Measurements from ENCODE around the gene AREG. TPM values are rescaled to one million over a fixed set of nuclear protein-coding genes. Genes with fewer than 3 reads are reported as not detected.

The AREG gene
- polyA plus RNA-seq, 2 of the 4 experiments (the other 2 are of a cell fraction) = 52.2 to 187 TPM

GRCh38 chr4:74447636-74448233 lies 2.8 kb downstream of the AREG start:
- FAIRE-seq = no peak
- H3K4me3 ChIP-seq = peak overlapping the region; percentile 86

DNA sequence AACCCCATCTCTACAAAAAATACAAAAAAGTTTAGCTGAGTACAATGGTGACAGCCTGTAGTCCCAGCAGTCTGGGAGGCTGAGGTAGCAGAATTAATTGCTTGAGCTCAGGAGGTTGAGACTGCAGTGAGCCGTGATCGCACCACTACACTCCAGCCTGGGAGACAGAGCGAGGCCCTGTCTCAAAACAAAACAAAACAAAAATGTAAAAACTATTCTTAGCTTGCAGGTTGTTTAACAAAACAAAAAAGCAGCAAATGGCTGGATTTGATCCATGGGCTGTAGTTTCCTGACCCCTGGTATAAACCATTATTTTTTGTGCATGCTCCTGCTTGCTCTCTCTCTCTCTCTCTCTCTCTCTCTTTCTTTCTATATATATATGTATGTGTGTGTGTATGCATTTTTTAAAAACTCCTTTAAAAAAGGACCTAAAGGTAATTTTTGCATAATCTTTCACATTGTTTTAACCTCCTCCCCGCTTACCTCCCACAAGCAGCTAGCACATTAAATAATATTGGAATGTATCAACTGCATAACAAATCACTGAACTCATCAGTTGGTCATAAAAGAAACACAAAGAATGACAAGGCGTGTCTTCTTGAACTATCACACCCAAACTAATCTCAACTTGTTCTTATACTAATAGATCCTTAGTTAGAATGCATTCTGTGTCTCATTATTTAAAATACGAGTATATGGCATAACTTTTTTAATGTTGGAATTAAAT lies 4.8 kb downstream of the AREG start:
- CTCF ChIA-PET = interaction anchor here (0.7 to 2.7 kb wide), 6 partner anchors 14 to 138 kb away, joined by 3 to 13 read pairs (median 4); no protein-coding TSS in a partner anchor
- Histone ChIP-seq H3K4me1 (peaks cover 57% of the 10 kb centered on the region), H3K27ac (peak overlapping the region; percentile 74 to 87), H3K4me2 (peak overlapping the region; percentile 87), H3K9me3 (no peaks in the 10 kb centered on the region), H3K4me3 (peak overlapping the region; percentile 86)
- WGBS (ENCODE audit: missing lambda C conversion rate) = 1% methylated on average over 6 of the region's 6 CpGs
- TF ChIP-seq NFE2L2 (conservative IDR thresholded peaks at IDR 0.05; ENCODE audit: low read length) (no peak), MAX (IDR thresholded peaks at IDR 0.05) (peak; percentile 32; the same call in 1 of the 2 replicates)
- FAIRE-seq (no peak), DNase-seq (ENCODE audit: low read depth in 1 of 2, low spot score in 1 of 2) (peak in 1 of 2 experiments; percentile 45), ATAC-seq (peak in 1 of 2 experiments; percentile 14; a peak in 1 of 6 replicates)
- POLR2A ChIA-PET = interaction anchor here (0.6 to 1.5 kb wide), 2 partner anchors 72 to 173 kb away, joined by 3 to 6 read pairs; no protein-coding TSS in a partner anchor

More at GRCh38 chr4:74447636-74448233, 2.8 kb downstream of the AREG start:
- TF ChIP-seq CEBPB (IDR thresholded peaks at IDR 0.05) = peak; percentile 62 to 66; a peak in 2 of 4 replicates
- TF ChIP-seq EP300 (IDR thresholded peaks at IDR 0.05) = no peak
- TF ChIP-seq MAFK (IDR thresholded peaks at IDR 0.05; ENCODE audit: partially characterized antibody) = peak; percentile 49
- no peak for TF ChIP-seq ZSCAN20 (CRISPR knock-in tag; IDR thresholded peaks at IDR 0.05)
- DNase-seq (ENCODE audit: low read depth in 1 of 2, low spot score in 1 of 2) (no peak), ATAC-seq (no peak)
- Histone ChIP-seq H3K4me2 (peak overlapping the region; percentile 87), H3K4me1 (peaks cover 39% of the 10 kb centered on the region), H3K9me3 (no peaks in the 10 kb centered on the region), H3K27ac (peak overlapping the region; percentile 87 to 91)
- ChIA-PET POLR2A (no interaction called here), CTCF (interaction anchor here (0.6 to 1.8 kb wide), 5 partner anchors 8 to 178 kb away, joined by 3 to 6 read pairs (median 4); no protein-coding TSS in a partner anchor)
- WGBS (ENCODE audit: missing lambda C conversion rate) = 9% methylated on average over 5 of the region's 5 CpGs

DNA sequence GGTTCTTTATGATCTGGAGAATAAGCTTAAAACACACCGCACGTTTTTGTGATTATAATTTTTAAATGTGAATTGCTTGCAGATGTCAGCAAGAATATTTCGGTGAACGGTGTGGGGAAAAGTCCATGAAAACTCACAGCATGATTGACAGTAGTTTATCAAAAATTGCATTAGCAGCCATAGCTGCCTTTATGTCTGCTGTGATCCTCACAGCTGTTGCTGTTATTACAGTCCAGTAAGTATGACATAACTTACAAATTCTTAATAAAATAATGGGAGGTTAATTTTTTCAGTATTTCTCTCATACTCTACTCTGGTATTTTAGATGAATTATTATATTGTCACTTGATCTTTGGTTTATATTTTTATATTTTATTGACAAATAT lies 5.4 kb downstream of the AREG start:
- POLR2A ChIA-PET = interaction anchor here (0.6 kb wide), 1 partner anchor 75 kb away, joined by 3 read pairs; no protein-coding TSS in a partner anchor
- Histone ChIP-seq H3K27ac (peak overlapping the region; percentile 74 to 87; a peak in 5 of 6 replicates), H3K4me2 (peak overlapping the region; percentile 87), H3K4me3 (peak overlapping the region; percentile 86; the same call in 2 of the 3 replicates), H3K9me3 (no peaks in the 10 kb centered on the region), H3K4me1 (peaks cover 57% of the 10 kb centered on the region)
- ATAC-seq (no peak), DNase-seq (ENCODE audit: low read depth in 1 of 2, low spot score in 1 of 2) (no peak), FAIRE-seq (no peak)
- TF ChIP-seq KDM5A (IDR thresholded peaks at IDR 0.05) (no peak), FOXS1 (CRISPR knock-in tag; IDR thresholded peaks at IDR 0.05) (no peak), EHF (CRISPR knock-in tag; IDR thresholded peaks at IDR 0.05) (no peak), HOXB5 (CRISPR knock-in tag; IDR thresholded peaks at IDR 0.05) (no peak), FOSL2 (IDR thresholded peaks at IDR 0.05) (no peak), FOSL2 (CRISPR knock-in tag; IDR thresholded peaks at IDR 0.05) (no peak), TP53 (CRISPR knock-in tag; IDR thresholded peaks at IDR 0.05) (no peak), MAFK (IDR thresholded peaks at IDR 0.05; ENCODE audit: partially characterized antibody) (no peak), ZFP36 (IDR thresholded peaks at IDR 0.05; ENCODE audit: borderline replicate concordance, partially characterized antibody) (no peak), HMGXB4 (CRISPR knock-in tag; IDR thresholded peaks at IDR 0.05; ENCODE audit: borderline replicate concordance) (no peak), POLR2A (IDR thresholded peaks at IDR 0.05; ENCODE audit: low read length) (no peak), RNF2 (IDR thresholded peaks at IDR 0.05; ENCODE audit: borderline replicate concordance, low read depth) (no peak), NR3C1 (IDR thresholded peaks at IDR 0.05) (no peak), CEBPB (IDR thresholded peaks at IDR 0.05) (no peak), NPAS2 (CRISPR knock-in tag; IDR thresholded peaks at IDR 0.05; ENCODE audit: borderline replicate concordance) (no peak), FOSB (CRISPR knock-in tag; IDR thresholded peaks at IDR 0.05) (no peak), BHLHE40 (IDR thresholded peaks at IDR 0.05; ENCODE audit: low read depth, low read length) (no peak), HDAC2 (IDR thresholded peaks at IDR 0.05) (no peak), RCOR1 (IDR thresholded peaks at IDR 0.05; ENCODE audit: low read depth, low read length) (no peak)
- TF ChIP-seq, protein P1, sequence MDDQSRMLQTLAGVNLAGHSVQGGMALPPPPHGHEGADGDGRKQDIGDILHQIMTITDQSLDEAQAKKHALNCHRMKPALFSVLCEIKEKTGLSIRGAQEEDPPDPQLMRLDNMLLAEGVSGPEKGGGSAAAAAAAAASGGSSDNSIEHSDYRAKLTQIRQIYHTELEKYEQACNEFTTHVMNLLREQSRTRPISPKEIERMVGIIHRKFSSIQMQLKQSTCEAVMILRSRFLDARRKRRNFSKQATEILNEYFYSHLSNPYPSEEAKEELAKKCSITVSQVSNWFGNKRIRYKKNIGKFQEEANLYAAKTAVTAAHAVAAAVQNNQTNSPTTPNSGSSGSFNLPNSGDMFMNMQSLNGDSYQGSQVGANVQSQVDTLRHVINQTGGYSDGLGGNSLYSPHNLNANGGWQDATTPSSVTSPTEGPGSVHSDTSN (IDR thresholded peaks at IDR 0.05) = no peak
- TF ChIP-seq, protein P2, sequence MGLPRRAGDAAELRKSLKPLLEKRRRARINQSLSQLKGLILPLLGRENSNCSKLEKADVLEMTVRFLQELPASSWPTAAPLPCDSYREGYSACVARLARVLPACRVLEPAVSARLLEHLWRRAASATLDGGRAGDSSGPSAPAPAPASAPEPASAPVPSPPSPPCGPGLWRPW (IDR thresholded peaks at IDR 0.05) = no peak
- WGBS (ENCODE audit: missing lambda C conversion rate) = 14% methylated on average over 4 of the region's 4 CpGs
- CTCF ChIA-PET = interaction anchor here (0.8 to 2.7 kb wide), 8 partner anchors 14 to 137 kb away, joined by 3 to 13 read pairs (median 4); no protein-coding TSS in a partner anchor

Measured in A549 (cell line).